GM12878 (cell line): ENCODE results near the gene MAML2.

ENCODE experiments used
- HDAC2 ChIP-seq: fragments of 200-600 bp; sonication (generic); IDR thresholded peaks from 2 replicates; pipeline ENCODE4 v1.6.1; 2017
- NFXL1 ChIP-seq: fragments of 450-650 bp; IDR thresholded peaks from 2 replicates; pipeline ENCODE4 v1.6.1; 2017; ENCODE audit warnings: antibody characterized with exemption, mild to moderate bottlenecking, borderline replicate concordance
- POLR2AphosphoS5 ChIP-seq: IDR thresholded peaks from 2 replicates; pipeline ENCODE4 v1.6.1; 2011; ENCODE audit warnings: mild to moderate bottlenecking, low read length, inconsistent platforms
- TARDBP ChIP-seq: IDR thresholded peaks from 2 replicates; pipeline ENCODE4 v1.6.1; 2016; ENCODE audit warnings: borderline replicate concordance
- YY1 ChIP-seq: IDR thresholded peaks from 2 replicates; pipeline ENCODE4 v1.6.1; 2011; ENCODE audit warnings: low read depth, mild to moderate bottlenecking, low read length
- TF ChIP-seq, protein P1 (sequence below): fragments of 450-650 bp; IDR thresholded peaks from 2 replicates; pipeline ENCODE4 v1.6.1; 2017; ENCODE audit warnings: mild to moderate bottlenecking

- TF ChIP-seq NFXL1: no peak
- TF ChIP-seq TARDBP: no peak
- no peak for TF ChIP-seq POLR2AphosphoS5
- TF ChIP-seq HDAC2: no peak
- no peak for TF ChIP-seq YY1
- TF ChIP-seq, protein P1, sequence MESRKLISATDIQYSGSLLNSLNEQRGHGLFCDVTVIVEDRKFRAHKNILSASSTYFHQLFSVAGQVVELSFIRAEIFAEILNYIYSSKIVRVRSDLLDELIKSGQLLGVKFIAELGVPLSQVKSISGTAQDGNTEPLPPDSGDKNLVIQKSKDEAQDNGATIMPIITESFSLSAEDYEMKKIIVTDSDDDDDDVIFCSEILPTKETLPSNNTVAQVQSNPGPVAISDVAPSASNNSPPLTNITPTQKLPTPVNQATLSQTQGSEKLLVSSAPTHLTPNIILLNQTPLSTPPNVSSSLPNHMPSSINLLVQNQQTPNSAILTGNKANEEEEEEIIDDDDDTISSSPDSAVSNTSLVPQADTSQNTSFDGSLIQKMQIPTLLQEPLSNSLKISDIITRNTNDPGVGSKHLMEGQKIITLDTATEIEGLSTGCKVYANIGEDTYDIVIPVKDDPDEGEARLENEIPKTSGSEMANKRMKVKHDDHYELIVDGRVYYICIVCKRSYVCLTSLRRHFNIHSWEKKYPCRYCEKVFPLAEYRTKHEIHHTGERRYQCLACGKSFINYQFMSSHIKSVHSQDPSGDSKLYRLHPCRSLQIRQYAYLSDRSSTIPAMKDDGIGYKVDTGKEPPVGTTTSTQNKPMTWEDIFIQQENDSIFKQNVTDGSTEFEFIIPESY: no peak
Measured at GRCh38 chr11:96139691-96140090, 203.3 kb downstream of the MAML2 start.
